Neural progenitor cell (in vitro differentiated cells): Measurements from ENCODE around the gene FBXL19. TPM values are rescaled to one million over a fixed set of nuclear protein-coding genes. Genes with fewer than 3 reads are reported as not detected.

Source experiments
- DNase-seq: peaks from one replicate; pipeline ENCODE4 v3.0.0-alpha.2; 2016; ENCODE audit warnings: low spot score
- H2AFZ ChIP-seq: fragments of 200-600 bp; sonication (generic); replicated peaks from 2 replicates; pipeline ENCODE4 v1.6.1; 2016; ENCODE audit warnings: antibody characterized with exemption
- H3F3A ChIP-seq: fragments of 200-600 bp; sonication (generic); 2 replicates; pipeline ENCODE4 v1.6.1; 2016; ENCODE audit warnings: antibody characterized with exemption, low read depth
- H3K27ac ChIP-seq: fragments of 200-600 bp; sonication (generic); 2 replicates; pipeline ENCODE4 v1.5.1; 2016; ENCODE audit warnings: mild to moderate bottlenecking
- H3K27me3 ChIP-seq: fragments of 200-600 bp; sonication (generic); 2 replicates; pipeline ENCODE4 v1.6.1; 2016; ENCODE audit warnings: mild to moderate bottlenecking, moderate library complexity
- H3K36me3 ChIP-seq: fragments of 200-600 bp; sonication (generic); 2 replicates; pipeline ENCODE4 v1.5.1; 2016
- H3K4me1 ChIP-seq: fragments of 200-600 bp; sonication (generic); 2 replicates; pipeline ENCODE4 v1.6.1; 2016; ENCODE audit warnings: mixed run types
- H3K4me2 ChIP-seq: fragments of 200-600 bp; sonication (generic); 2 replicates; pipeline ENCODE4 v1.6.1; 2016
- H3K4me3 ChIP-seq: fragments of 200-600 bp; sonication (generic); 2 replicates; pipeline ENCODE4 v1.5.1; 2016
- H3K79me2 ChIP-seq: fragments of 200-600 bp; sonication (generic); 2 replicates; pipeline ENCODE4 v1.6.1; 2016; ENCODE audit warnings: low read depth
- H3K9ac ChIP-seq: fragments of 200-600 bp; sonication (generic); 2 replicates; pipeline ENCODE4 v1.6.1; 2016
- H3K9me3 ChIP-seq: fragments of 200-600 bp; sonication (generic); 2 replicates; pipeline ENCODE4 v1.5.1; 2016; ENCODE audit warnings: low read depth
- H4K20me1 ChIP-seq: fragments of 200-600 bp; sonication (generic); 2 replicates; pipeline ENCODE4 v1.6.1; 2016; ENCODE audit warnings: low read depth
- H3K27ac Mint-ChIP-seq: 3 replicates; pipeline ENCODE4 v1.8.0; 2021; ENCODE audit warnings: mixed read lengths
- H3K27me3 Mint-ChIP-seq: 2 replicates; pipeline ENCODE4 v1.8.0; 2022; ENCODE audit warnings: low read depth, mild to moderate bottlenecking, inconsistent platforms, moderate library complexity, mixed read lengths; ENCODE audit not compliant: insufficient read depth
- H3K36me3 Mint-ChIP-seq: 3 replicates; pipeline ENCODE4 v1.8.0; 2021; ENCODE audit warnings: mixed read lengths
- H3K4me1 Mint-ChIP-seq: 3 replicates; pipeline ENCODE4 v1.8.0; 2021; ENCODE audit warnings: mixed read lengths
- H3K4me3 Mint-ChIP-seq: 3 replicates; pipeline ENCODE4 v1.8.0; 2021; ENCODE audit warnings: mild to moderate bottlenecking, moderate library complexity, mixed read lengths
- H3K9me3 Mint-ChIP-seq: 3 replicates; pipeline ENCODE4 v1.8.0; 2020; ENCODE audit warnings: mixed read lengths
- CTCF ChIP-seq: fragments of 200-600 bp; sonication (generic); IDR thresholded peaks from 2 replicates; pipeline ENCODE4 v1.5.1; 2017; ENCODE audit warnings: antibody characterized with exemption, mild to moderate bottlenecking
- EZH2 ChIP-seq: fragments of 200-600 bp; sonication (generic); IDR thresholded peaks from 2 replicates; pipeline ENCODE4 v1.6.1; 2017; ENCODE audit warnings: antibody characterized with exemption, mild to moderate bottlenecking, moderate library complexity
- EZH2phosphoT487 ChIP-seq: fragments of 200-600 bp; sonication (generic); IDR thresholded peaks from 2 replicates; pipeline ENCODE4 v1.6.1; 2017; ENCODE audit warnings: antibody characterized with exemption
- total RNA-seq: library from RNA; depleted of rRNA; stranded (reverse); fragments of >200 nt; gene quantifications from 2 replicates; pipeline ENCODE4 v1.2.3, GENCODE V29; 2015; ENCODE audit warnings: low replicate concordance

Gene FBXL19
- total RNA-seq, 1 donor from 2014 or later, result 9.2 TPM

GRCh38 chr16:30922420-30922959 is 882 bp upstream of the FBXL19 start:
- Mint-ChIP-seq H3K9me3 (no peaks in the 10 kb centered on the region), H3K27ac (peak overlapping the region; percentile 100)

GRCh38 chr16:30922960-30923535 is 324 bp upstream of the FBXL19 start:
- peak overlapping the region; percentile 88 for H3K27ac ChIP-seq
- H3K4me2 ChIP-seq, result peak overlapping the region; percentile 95
- H3K9ac ChIP-seq, result peak overlapping the region; percentile 43
- peak; percentile 100 for DNase-seq
- Mint-ChIP-seq H3K9me3 (no peaks in the 10 kb centered on the region), H3K36me3 (peaks cover 2% of the 10 kb centered on the region), H3K27ac (peak overlapping the region; percentile 100), H3K4me1 (peaks cover 21% of the 10 kb centered on the region), H3K27me3 (peaks cover 16% of the 10 kb centered on the region), H3K4me3 (peak overlapping the region; percentile 100)
- H3K27me3 ChIP-seq, result no peaks in the 10 kb centered on the region
- H4K20me1 ChIP-seq, result peaks cover 26% of the 10 kb centered on the region
- no peaks in the 10 kb centered on the region for H3K4me1 ChIP-seq
- peak overlapping the region; percentile 92 for H2AFZ ChIP-seq
- peak overlapping the region; percentile 77 for H3K4me3 ChIP-seq
- H3K36me3 ChIP-seq, result no peaks in the 10 kb centered on the region
- H3F3A ChIP-seq, result peaks cover 5% of the 10 kb centered on the region
- H3K79me2 ChIP-seq, result peaks cover 28% of the 10 kb centered on the region
- H3K9me3 ChIP-seq, result no peaks in the 10 kb centered on the region
- TF ChIP-seq EZH2, result no peak
- TF ChIP-seq EZH2phosphoT487, result no peak
- no peak for TF ChIP-seq CTCF

More at GRCh38 chr16:30922420-30922959, 882 bp upstream of the FBXL19 start:
- Histone ChIP-seq H3K79me2 (peaks cover 28% of the 10 kb centered on the region), H3K4me2 (peak overlapping the region; percentile 74), H3K9me3 (no peaks in the 10 kb centered on the region), H2AFZ (peak overlapping the region; percentile 92), H3K4me3 (peak overlapping the region; percentile 77), H3K36me3 (no peaks in the 10 kb centered on the region), H3F3A (peaks cover 7% of the 10 kb centered on the region), H4K20me1 (peaks cover 21% of the 10 kb centered on the region), H3K4me1 (no peaks in the 10 kb centered on the region), H3K9ac (peak overlapping the region; percentile 43), H3K27me3 (no peaks in the 10 kb centered on the region), H3K27ac (peak overlapping the region; percentile 88)
- DNase-seq, result peak; percentile 100
- TF ChIP-seq EZH2phosphoT487, result no peak
- no peak for TF ChIP-seq CTCF
- no peak for TF ChIP-seq EZH2
- Mint-ChIP-seq H3K36me3 (peaks cover 2% of the 10 kb centered on the region), H3K27me3 (peaks cover 14% of the 10 kb centered on the region), H3K4me3 (peak overlapping the region; percentile 100), H3K4me1 (peaks cover 21% of the 10 kb centered on the region)

GRCh38 chr16:30924076-30924912 is 922 bp downstream of the FBXL19 start:
- Mint-ChIP-seq H3K27me3 (peaks cover 17% of the 10 kb centered on the region), H3K4me3 (peak overlapping the region; percentile 83), H3K9me3 (no peaks in the 10 kb centered on the region), H3K36me3 (peaks cover 2% of the 10 kb centered on the region), H3K27ac (peak overlapping the region; percentile 75), H3K4me1 (peaks cover 21% of the 10 kb centered on the region)
- H3K4me2 ChIP-seq, result peak overlapping the region; percentile 95
- no peaks in the 10 kb centered on the region for H3K36me3 ChIP-seq
- peaks cover 28% of the 10 kb centered on the region for H3K79me2 ChIP-seq
- no peak overlapping the region for H3K27ac ChIP-seq
- peak overlapping the region; percentile 77 for H3K4me3 ChIP-seq
- no peaks in the 10 kb centered on the region for H3K9me3 ChIP-seq
- H3K27me3 ChIP-seq, result no peaks in the 10 kb centered on the region
- peak; percentile 62 for DNase-seq
- TF ChIP-seq EZH2, result no peak
- no peak for TF ChIP-seq CTCF
- TF ChIP-seq EZH2phosphoT487, result no peak
- H3K4me1 ChIP-seq, result no peaks in the 10 kb centered on the region
- peaks cover 5% of the 10 kb centered on the region for H3F3A ChIP-seq
- peak overlapping the region; percentile 76 for H3K9ac ChIP-seq
- peaks cover 30% of the 10 kb centered on the region for H4K20me1 ChIP-seq
- H2AFZ ChIP-seq, result no peak overlapping the region
